H1 (cell line): Measurements from ENCODE around the gene ZSCAN18. TPM values are rescaled to one million over a fixed set of nuclear protein-coding genes. Genes with fewer than 3 reads are reported as not detected.

Experiments
- CTBP2 ChIP-seq: IDR thresholded peaks from 2 replicates; pipeline ENCODE4 v1.7.0; 2011; ENCODE audit warnings: borderline replicate concordance, mild to moderate bottlenecking, moderate library complexity, mixed read lengths, low read length; ENCODE audit not compliant: insufficient read depth, insufficient read length
- GTF2F1 ChIP-seq: IDR thresholded peaks from 2 replicates; pipeline ENCODE4 v1.6.1; 2012; ENCODE audit warnings: low read depth, low read length, improper control_type of control experiment, borderline replicate concordance
- HDAC2 ChIP-seq, 2 experiments: fragments of 300-600 bp in 1 of 2; sonication (generic) in 1 of 2; IDR thresholded peaks; 2 replicates each; pipeline ENCODE4 v1.6.1; 2011 to 2012; ENCODE audit warnings: low read depth in 2 of 2, low read length in 2 of 2, mild to moderate bottlenecking in 2 of 2, moderate library complexity in 2 of 2, borderline replicate concordance in 1 of 2, inconsistent platforms in 1 of 2
- JUND ChIP-seq: IDR thresholded peaks from 2 replicates; pipeline ENCODE4 v1.6.1; 2011; ENCODE audit warnings: mild to moderate bottlenecking, improper control_type of control experiment, low read length
- RBBP5 ChIP-seq: IDR thresholded peaks from 2 replicates; pipeline ENCODE4 v1.7.1; 2012; ENCODE audit warnings: low read depth, mild to moderate bottlenecking, inconsistent platforms, low read length, moderate library complexity, borderline replicate concordance
- SIX5 ChIP-seq: IDR thresholded peaks from 2 replicates; pipeline ENCODE4 v1.6.1; 2011; ENCODE audit warnings: mild to moderate bottlenecking, low read depth, low read length
- TBP ChIP-seq: IDR thresholded peaks from 2 replicates; pipeline ENCODE4 v1.6.1; 2011; ENCODE audit warnings: low read depth, low read length, improper control_type of control experiment
- polyA plus RNA-seq, 7 experiments: library from polyadenylated mRNA; depleted of rRNA in 3 of 7; stranded (reverse) in 5 of 7; unstranded in 2 of 7; fragments of >200 nt in 5 of 7; fragments of 200-250 nt in 2 of 7; gene quantifications; 1 replicate in 5 of 7; 2 replicates in 1 of 7; 4 replicates in 1 of 7; pipeline versions ENCODE4 v1.2.1 to v1.2.3, GENCODE V29; 2011 to 2013; ENCODE audit warnings: missing spikeins in 2 of 7, mixed read lengths in 2 of 7
- total RNA-seq: library from RNA; stranded (reverse); fragmentation: NEBNext Ultra II Directional; extraction: Animal tissue kit (Norgen Biotek cat#: 25700); gene quantifications from 2 replicates; pipeline ENCODE4 v1.2.1, GENCODE V29; 2021

Gene ZSCAN18
- total and polyA plus RNA-seq, 2 of the 8 experiments (the other 6 are each of a cell fraction or from before 2014, with no cell fraction given), result 37.0 to 41.4 TPM

DNA sequence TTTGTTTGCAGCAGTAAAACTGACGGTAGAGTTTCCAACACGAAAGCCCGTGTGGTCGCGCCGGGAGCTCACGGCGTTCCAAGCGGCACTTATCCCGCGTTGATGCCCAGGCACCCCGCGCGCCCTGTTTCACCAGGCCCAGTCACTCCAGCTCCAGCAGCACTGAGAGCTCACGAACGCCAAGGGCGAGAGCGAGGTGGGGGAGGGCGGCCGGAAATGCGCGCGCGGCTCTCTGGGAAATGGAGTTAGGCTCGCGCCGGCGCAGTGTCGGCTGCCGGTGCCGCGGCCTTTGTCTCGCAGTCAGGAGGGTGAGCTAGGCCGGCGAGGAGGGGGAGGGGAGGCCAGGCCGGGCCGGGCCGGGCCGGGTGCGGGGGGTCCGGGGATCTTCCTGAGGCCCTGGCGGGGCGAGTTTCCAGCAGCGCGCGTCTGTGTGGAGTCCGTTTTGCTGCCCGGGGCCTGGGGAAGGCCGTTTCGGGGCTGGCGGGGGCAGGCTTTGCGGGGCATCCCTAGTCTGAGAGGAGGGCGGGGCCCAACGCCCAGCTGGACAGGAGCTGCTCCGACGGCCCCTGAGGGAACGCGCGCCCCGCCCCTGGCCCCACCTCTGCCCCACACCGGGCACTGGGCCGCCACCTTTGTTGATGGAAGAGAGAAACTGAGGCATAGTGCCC lies 38.9 kb downstream of the ZSCAN18 start, which contains the start of gene ZNF135 (continued):
- 0 out of 2 replicates have a peak, but pooled peaks have one; percentile 42 for TF ChIP-seq GTF2F1
- TF ChIP-seq SIX5, result 0 out of 2 replicates have a peak, but pooled peaks have one; percentile 13
- TF ChIP-seq JUND, result peak; percentile 16; the same call in 1 of the 2 replicates
- TF ChIP-seq HDAC2 (IDR thresholded peaks at IDR 0.05; ENCODE audit: borderline replicate concordance in 1 of 2, low read depth in 2 of 2, low read length in 2 of 2), result peak in 1 of 2 experiments; percentile 79; a peak in 1 of 4 replicates
- peak; percentile 72 for TF ChIP-seq TBP
- peak; percentile 95; the same call in 1 of the 2 replicates for TF ChIP-seq RBBP5
- no peak for TF ChIP-seq CTBP2
